GM21825 (cell line): ENCODE measurements around the gene FGF2.
"Not testable (repeated sequence)": the region's sequence is repeated elsewhere in the genome, so short reads cannot be mapped to it uniquely, and the experiment has no call there.

Experiments
- ATAC-seq: cut with Tn5 transposase; IDR thresholded peaks from one replicate; pipeline ENCODE4 v1.9.1; 2021; ENCODE audit warnings: mild to moderate bottlenecking, moderate library complexity; ENCODE audit not compliant: unreplicated experiment

Gene FGF2

DNA sequence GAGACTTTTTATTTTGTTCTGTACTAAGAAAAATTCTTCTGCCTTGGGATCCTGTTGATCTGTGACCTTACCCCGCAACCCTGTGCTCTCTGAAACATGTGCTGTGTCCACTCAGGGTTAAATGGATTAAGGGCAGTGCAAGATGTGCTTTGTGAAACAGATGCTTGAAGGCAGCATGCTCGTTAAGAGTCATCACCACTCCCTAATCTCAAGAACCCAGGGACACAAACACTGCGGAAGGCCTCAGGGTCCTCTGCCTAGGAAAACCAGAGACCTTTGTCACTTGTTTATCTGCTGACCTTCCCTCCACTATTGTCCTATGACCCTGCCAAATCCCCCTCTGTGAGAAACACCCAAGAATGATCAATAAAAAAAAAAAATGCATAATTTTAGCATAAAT is 13.8 kb upstream of the FGF2 start:
- not testable (repeated sequence) for ATAC-seq

DNA sequence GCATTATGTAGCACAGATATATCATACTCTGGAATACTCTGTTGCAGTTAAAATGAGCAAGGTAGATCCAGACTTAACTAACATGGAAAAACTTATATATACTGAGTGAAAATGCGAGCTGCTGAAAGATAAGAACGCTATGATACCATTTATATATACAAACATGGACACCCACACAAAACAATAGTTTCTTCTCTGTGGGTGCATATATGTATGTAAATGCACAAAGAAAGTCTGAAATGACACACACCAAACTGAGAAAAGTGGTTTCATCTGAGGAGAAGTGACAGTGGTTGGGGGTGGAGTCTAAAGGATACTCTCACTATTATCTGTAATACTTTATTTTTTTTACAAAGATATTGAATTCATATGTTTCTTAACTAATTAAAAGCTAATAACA is 12.2 kb upstream of the FGF2 start:
- peak; percentile 98 for ATAC-seq

DNA sequence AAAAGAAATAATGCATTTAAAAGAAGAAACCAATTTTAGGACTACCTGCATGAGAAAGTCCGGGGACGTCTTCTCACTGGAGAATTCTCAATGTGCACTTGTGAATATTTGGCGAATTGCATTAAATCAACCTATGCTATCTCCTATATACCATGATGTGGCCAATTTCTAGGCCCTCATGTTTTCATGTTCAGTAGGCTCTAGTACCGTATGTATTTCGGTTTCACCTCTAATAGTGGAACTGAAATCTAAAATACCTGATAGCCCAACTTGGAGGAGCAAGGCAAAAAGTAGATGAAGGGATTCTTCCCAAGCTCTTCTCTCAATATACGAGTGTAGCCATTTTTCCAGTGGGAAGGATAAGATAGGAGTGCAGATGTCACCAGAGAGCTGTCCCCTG is 11.4 kb upstream of the FGF2 start:
- no peak for ATAC-seq

DNA sequence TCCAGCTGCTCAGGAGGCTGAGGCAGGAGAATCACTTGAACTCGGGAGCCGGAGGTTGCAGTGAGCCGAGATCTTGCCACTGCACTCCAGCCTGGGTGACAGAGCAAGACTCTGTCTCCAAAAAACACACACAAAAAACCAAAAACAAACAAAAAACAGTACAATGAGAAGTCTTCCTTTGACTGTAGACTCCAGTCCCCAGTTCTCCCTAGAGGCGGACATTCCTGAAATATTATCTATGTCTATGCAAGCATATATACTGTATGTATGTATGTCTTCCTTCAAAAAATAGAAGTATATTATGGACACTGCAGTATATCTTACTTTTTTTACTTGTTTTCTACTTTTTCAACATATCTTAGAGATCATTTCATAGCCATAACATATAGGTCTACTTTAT is 10.2 kb upstream of the FGF2 start:
- no peak for ATAC-seq

DNA sequence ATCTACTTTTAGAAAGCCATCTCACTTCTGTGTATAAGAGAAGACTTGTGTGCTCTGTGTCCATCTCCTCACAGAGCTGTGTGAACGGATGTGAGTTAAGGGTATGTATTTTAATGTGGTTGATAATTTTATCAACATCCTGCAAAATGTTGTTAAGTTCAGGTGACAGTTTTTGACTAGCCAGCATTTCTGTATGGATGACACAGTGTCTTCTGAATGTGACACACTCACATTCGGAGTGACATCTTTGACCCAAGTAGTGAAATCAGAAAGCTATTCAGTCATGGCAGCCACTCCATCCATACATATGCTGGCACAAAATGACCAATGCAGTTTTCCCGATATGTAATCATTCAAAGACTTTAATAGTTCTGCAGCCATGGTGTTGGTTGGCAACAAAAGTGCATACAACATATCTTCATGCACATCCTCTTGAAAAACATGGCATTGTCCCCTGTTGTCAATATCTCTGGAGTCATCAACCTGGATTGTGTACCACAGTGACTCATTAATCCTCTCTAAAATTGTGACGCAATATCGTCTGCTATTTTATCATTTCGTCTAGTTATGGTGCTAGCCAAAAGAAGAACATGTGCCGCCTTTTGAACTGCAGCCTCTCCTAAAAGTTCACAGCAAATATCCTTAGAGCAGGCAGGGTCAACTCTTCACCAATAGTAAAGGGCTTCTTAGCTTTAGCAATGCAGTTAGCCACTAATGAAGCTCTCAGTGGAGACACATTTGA is 6.8 kb upstream of the FGF2 start:
- ATAC-seq: no peak

DNA sequence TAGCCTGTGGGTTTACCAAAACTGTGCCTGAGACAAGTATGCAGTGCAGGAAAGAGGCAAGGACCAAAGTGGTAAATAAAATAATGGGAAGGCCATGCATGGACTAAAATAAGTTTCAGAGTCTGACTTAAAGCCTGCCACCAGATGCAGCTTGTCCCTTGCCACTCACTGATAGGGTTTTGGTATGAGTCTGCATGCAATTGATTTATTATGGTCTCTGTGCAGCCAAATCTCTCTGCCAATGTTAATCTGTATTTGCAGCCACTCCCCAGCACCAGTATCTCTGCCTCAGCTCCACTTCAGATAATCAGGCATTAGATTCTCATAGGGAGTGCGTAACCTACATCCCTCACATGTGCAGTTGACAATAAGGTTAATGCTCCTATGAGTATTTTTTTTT is 5.5 kb upstream of the FGF2 start:
- no peak for ATAC-seq

DNA sequence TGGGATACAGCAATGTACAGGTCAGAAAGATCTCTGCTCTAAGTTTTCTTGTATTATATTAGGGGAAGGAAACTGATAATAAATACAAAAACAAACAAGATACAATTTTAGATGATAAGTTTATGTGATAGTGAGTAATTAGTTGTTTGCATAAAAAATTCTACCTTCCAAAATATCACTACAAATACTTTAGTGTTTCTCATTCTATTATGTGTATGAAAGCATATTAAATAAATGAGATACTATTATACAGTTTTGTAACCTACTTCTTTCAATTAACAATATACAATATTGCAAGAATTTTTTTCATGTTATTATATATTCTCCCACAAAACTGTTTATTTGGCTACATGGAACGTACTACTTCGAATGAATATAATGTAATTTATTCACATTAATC is 4.2 kb upstream of the FGF2 start:
- no peak for ATAC-seq

DNA sequence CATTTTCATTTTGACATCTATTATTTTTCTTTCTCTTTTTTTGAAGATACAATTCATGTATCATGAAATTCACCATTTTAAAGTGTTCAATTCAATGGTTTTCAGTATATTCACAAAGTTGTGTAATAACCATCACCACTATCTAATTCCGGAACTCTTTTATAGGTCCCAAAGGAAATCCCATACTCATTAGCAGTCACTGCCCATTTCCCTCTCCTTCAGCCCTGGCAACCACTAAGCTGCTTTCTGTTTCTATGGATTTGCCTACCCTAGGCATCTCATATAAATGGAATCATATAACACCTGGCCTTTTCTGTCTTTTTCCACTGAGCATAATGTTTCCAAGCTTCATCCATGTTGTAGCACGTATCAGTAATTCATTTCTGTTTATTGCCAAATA is 3.2 kb upstream of the FGF2 start:
- ATAC-seq: no peak

DNA sequence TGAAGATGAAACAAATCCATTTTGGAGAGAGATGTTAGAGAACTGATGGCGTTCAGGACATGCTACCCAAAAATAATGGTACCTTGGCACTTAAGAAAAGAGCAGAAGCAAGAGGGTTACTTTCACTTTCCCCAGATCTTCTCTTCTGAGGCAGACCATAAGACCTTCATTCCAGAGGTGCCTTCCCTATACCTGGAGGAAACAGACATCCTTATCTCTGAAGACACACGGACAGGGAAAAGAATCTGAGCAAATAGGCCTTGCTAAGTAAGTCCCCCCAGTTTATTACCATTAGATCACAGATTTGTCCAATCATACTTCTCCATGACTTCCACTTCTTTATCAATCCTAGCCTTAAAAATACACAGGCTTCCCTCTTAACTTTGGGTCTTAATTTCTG is 2.0 kb upstream of the FGF2 start:
- no peak for ATAC-seq

DNA sequence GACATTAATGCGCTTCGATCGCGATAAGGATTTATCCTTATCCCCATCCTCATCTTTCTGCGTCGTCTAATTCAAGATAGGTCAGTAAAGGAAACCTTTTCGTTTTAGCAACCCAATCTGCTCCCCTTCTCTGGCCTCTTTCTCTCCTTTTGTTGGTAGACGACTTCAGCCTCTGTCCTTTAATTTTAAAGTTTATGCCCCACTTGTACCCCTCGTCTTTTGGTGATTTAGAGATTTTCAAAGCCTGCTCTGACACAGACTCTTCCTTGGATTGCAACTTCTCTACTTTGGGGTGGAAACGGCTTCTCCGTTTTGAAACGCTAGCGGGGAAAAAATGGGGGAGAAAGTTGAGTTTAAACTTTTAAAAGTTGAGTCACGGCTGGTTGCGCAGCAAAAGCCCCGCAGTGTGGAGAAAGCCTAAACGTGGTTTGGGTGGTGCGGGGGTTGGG is 528 bp upstream of the FGF2 start:
- no peak for ATAC-seq

DNA sequence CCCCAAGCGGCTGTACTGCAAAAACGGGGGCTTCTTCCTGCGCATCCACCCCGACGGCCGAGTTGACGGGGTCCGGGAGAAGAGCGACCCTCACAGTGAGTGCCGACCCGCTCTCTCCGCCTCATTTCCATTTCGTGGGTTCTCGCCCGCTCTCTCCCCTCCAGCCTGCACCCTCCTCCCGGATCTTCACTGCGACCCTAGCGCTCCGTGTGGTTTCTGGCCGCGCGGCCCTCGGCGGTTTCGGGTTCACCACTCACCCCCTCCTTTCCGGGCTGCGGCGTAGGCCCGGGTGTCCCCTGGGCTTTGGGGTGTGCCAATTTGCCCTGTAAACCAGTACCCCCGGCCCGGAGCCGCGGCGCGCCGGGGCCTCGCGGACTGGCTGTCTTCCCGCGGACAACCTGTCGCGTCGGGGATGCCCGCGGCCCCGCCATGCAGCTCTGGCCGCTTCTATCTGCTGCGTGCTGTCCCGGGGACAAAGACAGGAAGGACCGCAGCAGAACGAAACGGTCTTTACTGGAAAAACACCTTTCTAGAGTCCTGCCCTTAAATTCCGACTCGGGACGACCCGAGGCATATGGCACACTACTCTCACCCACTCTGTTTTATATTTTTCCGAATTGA is 737 bp downstream of the FGF2 start:
- peak; percentile 67 for ATAC-seq

DNA sequence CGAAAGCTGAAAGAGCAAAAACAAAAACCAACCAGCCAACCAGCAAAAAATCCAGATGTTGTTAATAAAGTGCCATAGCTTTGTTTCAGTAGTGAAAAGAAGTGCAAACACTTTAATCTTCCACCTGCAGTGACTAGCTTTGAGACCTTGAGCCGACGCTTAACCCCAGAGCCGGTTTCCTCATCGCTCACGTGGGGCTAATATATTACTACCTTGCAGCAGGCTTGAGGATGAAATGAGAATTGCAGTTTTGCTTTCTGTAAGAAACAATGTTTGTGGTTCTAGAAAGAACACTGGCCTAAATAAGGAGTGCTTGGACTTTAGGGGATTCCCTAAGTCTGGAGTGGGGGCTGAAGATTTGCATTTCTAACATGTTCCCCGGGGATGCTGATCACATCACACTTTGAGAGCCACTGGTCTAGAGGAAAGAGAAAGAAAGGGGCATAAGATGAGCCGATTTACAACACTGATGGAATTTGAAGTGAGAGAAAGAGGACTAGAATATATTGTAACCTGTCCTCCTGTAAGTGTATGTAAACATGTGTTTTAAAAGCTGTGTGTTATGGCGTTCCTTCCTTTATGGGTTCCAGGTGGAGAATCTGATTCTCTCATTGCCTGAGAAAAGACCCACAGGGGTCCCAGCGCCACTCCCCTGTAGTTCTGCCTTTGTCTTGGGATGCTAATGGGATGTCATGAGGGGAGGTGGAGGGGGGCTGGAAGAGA is 1.4 kb downstream of the FGF2 start:
- ATAC-seq: peak; percentile 82

DNA sequence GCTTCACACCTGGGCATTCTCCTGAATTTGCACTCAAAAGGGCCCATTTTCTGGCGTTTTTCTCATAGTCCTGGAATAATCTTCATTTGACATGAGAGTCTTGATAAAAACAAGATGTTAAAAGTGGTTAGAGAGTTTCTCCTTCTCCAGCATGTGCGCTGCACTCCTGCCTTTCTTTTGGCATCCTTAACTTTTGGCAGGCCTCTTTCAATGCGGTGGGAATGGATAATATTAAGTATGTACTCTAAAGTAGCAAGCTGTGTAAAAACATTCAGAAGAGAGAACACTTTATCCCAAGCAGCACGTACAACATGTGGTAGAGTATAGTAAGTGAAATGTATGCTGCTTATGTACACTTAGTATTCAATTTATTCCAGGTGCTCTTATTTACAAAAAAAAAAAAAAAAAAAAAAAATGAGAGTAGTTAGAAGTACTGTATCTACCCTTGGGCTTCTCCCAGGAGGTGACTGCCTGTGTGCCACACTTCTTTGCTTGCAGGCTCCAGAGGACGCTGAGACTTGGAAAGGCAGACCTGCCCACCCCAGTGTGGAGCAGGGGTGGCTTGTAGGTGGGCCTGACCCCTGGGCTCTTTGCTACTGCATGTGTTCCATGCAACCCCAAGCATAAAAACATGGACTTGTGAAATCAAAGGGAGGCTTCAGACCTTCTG is 3.9 kb downstream of the FGF2 start:
- no peak for ATAC-seq

DNA sequence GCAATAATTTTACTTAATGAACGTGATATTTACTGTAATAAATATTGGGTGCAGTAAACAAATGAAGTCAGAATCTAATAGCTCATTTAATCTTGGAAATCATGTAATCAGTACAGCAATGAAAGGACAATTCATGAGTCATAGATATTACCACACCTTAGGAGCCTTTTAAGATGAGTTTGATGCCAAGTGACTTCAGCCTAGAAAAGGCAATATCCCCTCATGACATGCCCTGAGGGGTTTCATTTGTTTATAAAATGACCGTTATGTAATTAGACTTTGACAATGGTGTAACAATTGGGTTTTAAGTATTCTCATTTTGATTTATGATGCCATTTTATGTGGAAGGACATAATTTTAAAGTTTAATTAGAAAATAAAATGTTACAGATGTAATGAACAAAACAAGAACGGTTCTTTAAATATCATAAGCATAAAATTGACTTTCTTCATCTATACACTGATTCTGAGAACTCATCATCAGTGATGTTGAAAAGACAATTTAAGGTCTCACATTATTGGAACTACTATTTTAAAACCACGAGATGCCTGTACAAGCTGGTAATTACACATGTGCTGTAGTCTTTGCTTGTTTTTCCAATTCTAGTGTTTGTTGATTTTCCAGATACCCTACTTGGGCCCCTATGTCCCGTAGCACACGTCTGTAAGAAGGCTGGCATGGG is 5.0 kb downstream of the FGF2 start:
- ATAC-seq: no peak

DNA sequence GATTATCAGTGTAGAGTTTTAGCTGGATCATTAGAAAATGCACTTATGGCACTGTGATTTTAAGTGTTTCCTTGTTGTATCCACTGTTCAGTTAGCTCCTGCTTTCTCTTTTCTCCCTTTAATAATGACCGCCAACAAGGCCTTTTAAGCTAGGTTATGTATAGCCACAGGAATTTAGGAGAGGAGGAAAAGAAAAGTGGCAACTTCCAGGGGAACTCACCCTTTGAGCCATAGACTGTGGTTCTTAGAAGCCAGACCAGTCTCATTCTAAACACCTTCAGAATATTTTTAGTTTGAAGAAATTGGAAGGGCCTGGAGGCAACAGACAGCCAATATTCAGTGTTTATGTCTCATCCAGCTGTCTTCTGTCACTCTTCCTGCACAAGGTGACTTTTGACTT is 6.1 kb downstream of the FGF2 start:
- no peak for ATAC-seq

DNA sequence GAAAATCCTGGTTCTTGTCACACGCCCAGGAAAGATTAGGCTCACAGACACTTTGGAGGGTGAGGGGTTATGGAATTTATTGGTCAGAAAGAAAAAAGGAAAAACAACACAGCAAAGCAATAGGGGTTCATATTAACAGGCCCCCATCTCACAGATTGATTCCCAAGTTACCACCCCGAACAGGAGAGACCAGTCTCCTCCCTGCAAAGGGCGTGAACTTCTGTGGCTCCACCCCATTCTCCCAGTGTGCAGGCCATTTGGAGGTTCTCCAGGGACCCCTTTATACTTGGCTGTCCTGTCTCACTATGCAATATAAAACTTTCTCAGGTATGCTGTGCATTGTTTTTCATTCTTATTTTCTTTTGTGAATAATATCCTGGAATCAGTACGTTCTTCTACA is 7.4 kb downstream of the FGF2 start:
- ATAC-seq: no peak

DNA sequence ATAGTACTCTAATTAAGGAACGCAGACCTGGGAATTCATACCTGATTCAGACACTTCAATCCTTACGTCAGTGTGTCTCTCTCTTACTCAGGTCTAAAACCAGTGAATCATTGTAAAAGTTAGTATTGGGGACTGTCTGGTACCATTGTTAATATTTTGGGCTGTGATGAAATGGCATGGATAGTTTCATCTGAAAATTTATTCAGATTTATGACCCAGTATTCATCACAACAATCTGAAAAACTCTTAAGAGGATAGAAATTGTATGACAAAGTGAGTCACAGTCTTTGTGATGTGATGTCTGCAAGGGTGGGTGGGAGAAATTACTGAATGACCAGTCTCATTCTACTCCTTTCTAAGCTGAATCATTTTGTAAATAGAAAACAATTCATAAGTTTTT is 10.3 kb downstream of the FGF2 start:
- ATAC-seq: no peak

DNA sequence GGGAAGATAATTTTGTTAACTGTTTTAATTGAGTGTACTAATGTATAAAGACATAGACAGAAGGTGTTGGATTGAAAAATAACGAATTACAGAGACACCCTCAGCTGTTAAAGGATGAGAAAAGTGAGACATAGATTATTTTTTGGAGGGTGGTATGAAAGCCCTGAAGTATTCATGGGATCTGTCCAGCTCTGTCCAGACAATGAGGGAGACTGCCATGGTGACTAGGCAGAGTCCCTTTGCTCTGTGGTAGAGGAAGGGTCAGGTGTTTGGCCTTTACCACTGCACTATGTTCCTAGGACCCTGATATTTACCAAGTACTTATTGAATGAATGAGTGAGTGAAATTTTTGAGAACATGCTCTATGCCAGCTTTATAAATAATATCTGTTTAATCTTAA is 11.4 kb downstream of the FGF2 start:
- ATAC-seq: no peak

DNA sequence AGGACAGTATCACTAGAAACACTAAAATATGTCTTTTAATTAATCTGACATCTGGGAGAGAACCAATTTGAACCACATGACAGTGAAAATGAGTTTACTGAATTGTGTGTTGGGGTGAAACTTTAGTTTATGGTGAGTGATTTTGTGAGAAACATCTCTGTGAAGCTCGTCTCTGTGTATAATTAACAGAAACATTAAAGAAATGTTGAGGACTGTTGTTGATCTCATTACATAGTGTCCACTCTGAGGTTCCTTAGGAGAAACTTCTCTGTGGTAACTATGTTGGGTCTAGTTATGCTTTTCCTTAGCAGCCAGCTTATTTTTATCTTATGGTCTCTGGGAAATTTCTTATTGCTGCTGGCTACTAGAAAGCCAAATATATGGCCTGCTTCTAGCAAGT is 15.8 kb downstream of the FGF2 start:
- no peak for ATAC-seq

DNA sequence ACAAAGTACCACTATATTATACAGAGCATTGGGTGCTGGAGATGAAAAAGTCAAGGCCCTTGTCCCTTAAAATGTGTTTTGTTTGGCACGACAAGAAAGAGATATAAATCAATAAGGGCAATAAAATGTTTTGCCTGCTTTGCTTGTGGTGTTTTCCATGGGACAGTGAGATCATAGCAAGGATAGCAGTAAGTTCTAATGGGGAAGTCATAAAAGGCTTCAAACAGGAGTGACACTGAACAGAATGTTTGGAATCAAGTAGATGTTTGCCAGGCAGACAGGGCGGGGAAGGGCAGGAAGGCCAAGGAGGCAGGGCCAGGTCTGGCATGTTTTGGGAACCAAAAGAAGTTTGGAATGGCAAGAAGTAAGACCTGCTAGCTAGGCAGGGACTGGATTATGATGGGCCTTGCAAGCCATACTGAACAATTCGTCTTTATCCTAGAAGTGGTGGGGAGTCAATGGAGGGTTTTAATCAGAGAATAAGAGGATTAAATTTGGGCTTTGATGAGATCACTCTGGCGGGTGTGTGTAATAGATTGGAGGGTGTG is 16.4 kb downstream of the FGF2 start:
- ATAC-seq: no peak

DNA sequence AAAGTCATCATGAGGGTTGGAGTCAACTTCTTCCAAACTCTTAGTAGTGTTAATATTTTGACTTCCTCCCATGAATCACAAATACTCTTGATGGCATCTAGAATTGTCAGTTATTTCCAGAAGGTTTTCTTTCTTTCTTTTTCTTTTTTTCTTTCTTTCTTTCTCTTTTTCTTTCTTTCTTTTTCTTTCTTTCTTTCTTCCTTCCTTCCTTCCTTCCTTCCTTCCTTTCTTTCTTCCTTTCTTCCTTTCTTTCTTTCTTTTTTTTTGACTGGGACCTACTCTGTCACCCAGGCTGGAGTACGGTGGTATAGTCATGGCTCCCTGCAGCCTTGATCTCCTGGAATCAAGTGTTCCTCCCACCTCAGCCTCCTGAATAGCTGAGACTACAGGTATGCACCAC is 17.8 kb downstream of the FGF2 start:
- ATAC-seq: not testable (repeated sequence)
